ENCODE measurements around the gene CNBP.

- no peak for TF ChIP-seq CTCF (IDR thresholded peaks at IDR 0.05)
- no peak for TF ChIP-seq POLR2A (IDR thresholded peaks at IDR 0.05)
Observed at GRCh38 chr3:129164500-129164899, 19.2 kb downstream of the CNBP start.

Data from Peyer's patch (tissue), 4 donors.